ENCODE measurements around the gene DNAI7. TPM values are rescaled to one million over a fixed set of nuclear protein-coding genes. Genes with fewer than 3 reads are reported as not detected.

The DNAI7 gene
- total and polyA plus RNA-seq, 7 donors, result 0.13 to 1.2 (median 0.73) TPM; not detected in 3

DNA sequence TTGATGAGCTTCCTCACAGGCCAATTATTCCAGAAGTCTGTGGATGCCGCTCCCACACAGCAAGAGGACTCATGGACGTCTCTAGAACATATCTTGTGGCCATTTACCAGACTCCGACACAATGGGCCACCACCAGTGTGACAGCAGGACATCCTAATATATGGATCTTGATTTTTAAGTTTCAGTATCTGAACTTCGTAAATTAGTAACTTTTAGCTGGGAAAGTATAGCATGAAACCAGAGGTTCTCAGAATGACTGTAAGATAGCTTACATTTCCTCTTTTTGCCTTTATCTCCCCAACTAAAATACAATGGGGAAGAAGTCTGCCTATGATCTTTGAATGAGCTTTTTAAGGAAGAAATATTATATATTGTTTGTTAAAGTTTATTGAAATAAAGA lies 87.0 kb downstream of the DNAI7 start:
- intact Hi-C loops (cut with DNase I), result no loop called here

GRCh38 chr12:25106818-25107217 lies 88.1 kb downstream of the DNAI7 start:
- H3K4me1 ChIP-seq, result no peaks in the 10 kb centered on the region
- no peaks in the 10 kb centered on the region for H3K9me3 ChIP-seq
- no peak overlapping the region for H3K27ac ChIP-seq
- TF ChIP-seq, protein P1, sequence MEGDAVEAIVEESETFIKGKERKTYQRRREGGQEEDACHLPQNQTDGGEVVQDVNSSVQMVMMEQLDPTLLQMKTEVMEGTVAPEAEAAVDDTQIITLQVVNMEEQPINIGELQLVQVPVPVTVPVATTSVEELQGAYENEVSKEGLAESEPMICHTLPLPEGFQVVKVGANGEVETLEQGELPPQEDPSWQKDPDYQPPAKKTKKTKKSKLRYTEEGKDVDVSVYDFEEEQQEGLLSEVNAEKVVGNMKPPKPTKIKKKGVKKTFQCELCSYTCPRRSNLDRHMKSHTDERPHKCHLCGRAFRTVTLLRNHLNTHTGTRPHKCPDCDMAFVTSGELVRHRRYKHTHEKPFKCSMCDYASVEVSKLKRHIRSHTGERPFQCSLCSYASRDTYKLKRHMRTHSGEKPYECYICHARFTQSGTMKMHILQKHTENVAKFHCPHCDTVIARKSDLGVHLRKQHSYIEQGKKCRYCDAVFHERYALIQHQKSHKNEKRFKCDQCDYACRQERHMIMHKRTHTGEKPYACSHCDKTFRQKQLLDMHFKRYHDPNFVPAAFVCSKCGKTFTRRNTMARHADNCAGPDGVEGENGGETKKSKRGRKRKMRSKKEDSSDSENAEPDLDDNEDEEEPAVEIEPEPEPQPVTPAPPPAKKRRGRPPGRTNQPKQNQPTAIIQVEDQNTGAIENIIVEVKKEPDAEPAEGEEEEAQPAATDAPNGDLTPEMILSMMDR (IDR thresholded peaks at IDR 0.05), result no peak
- TF ChIP-seq POLR2A (IDR thresholded peaks at IDR 0.05) (no peak), POLR2AphosphoS5 (IDR thresholded peaks at IDR 0.05) (no peak), EP300 (IDR thresholded peaks at IDR 0.05) (no peak)
- intact Hi-C loops (cut with DNase I), result no loop called here
- no peaks in the 10 kb centered on the region for H3K36me3 ChIP-seq
- no peak overlapping the region for H3K4me3 ChIP-seq
- no peak for DNase-seq
- H3K27me3 ChIP-seq, result no peaks in the 10 kb centered on the region

More for the DNA sequence above, 87.0 kb downstream of the DNAI7 start:
- 80 to 83% methylated on average over 4 of the region's 4 CpGs for WGBS, 2 donors
- Histone ChIP-seq H3K4me3 (no peak overlapping the region), H3K36me3 (no peaks in the 10 kb centered on the region), H3K9me3 (no peaks in the 10 kb centered on the region), H3K27me3 (no peaks in the 10 kb centered on the region), H3K27ac (no peak overlapping the region), H3K4me1 (no peaks in the 10 kb centered on the region)
- TF ChIP-seq POLR2AphosphoS5 (IDR thresholded peaks at IDR 0.05), result no peak
- no peak for TF ChIP-seq POLR2A (IDR thresholded peaks at IDR 0.05)
- no peak for TF ChIP-seq EP300 (IDR thresholded peaks at IDR 0.05)
- TF ChIP-seq, protein P1 (IDR thresholded peaks at IDR 0.05), result no peak
- DNase-seq, result no peak

DNA sequence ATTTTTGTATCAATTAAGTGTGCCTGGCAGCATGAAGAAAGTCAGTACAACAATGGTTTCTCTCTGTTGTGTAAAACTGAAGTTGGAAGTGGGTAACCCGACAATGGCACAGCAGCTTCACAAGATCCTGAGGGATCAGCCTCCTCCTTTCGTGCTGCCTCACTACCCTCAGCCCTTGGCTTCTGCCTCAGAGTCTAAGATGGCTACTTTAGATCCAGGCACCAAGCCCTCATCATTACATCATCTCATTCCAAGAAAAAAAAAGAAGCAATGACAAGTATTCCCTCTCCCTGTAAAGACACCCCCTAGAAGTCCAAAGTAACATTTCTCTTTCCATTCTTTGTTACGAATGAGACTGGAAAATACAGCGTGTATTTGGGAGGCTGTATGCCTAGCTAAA lies 92.6 kb downstream of the DNAI7 start:
- Histone ChIP-seq H3K9me3 (no peaks in the 10 kb centered on the region), H3K27ac (no peak overlapping the region), H3K27me3 (no peaks in the 10 kb centered on the region), H3K4me1 (no peaks in the 10 kb centered on the region), H3K4me3 (no peak overlapping the region), H3K36me3 (no peaks in the 10 kb centered on the region)
- whole genome bisulfite sequencing, 2 donors, result 80 to 90% methylated on average over 4 of the region's 4 CpGs
- intact Hi-C loops (cut with DNase I), result no loop called here
- no peak for TF ChIP-seq POLR2AphosphoS5 (IDR thresholded peaks at IDR 0.05)
- no peak for DNase-seq

DNA sequence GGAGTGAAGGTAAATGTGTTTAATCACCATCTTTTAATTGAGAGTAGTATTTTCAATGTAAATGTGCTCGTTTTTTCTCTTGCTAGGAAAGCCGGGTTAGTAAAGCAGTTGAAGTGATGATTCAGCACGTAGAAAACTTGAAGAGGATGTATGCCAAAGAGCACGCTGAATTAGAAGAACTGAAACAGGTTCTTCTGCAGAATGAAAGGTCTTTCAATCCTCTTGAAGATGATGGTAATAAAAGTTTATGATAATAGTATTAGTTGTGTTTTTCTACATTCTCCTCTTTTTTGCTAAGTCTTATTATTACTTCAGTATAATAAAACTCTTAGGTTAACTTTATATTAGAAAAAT lies 93.9 kb downstream of the DNAI7 start:
- Histone ChIP-seq H3K9me3 (no peaks in the 10 kb centered on the region), H3K36me3 (no peaks in the 10 kb centered on the region), H3K27ac (no peak overlapping the region), H3K4me1 (no peaks in the 10 kb centered on the region), H3K27me3 (no peaks in the 10 kb centered on the region), H3K4me3 (no peak overlapping the region)
- DNase-seq, result no peak
- TF ChIP-seq EP300 (IDR thresholded peaks at IDR 0.05) (no peak), POLR2A (IDR thresholded peaks at IDR 0.05) (no peak), POLR2AphosphoS5 (IDR thresholded peaks at IDR 0.05) (no peak)
- TF ChIP-seq, protein P1 (IDR thresholded peaks at IDR 0.05), result no peak
- WGBS, 2 donors, result 40 to 57% methylated on average over 4 of the region's 4 CpGs
- intact Hi-C loops (cut with DNase I), result no loop called here

DNA sequence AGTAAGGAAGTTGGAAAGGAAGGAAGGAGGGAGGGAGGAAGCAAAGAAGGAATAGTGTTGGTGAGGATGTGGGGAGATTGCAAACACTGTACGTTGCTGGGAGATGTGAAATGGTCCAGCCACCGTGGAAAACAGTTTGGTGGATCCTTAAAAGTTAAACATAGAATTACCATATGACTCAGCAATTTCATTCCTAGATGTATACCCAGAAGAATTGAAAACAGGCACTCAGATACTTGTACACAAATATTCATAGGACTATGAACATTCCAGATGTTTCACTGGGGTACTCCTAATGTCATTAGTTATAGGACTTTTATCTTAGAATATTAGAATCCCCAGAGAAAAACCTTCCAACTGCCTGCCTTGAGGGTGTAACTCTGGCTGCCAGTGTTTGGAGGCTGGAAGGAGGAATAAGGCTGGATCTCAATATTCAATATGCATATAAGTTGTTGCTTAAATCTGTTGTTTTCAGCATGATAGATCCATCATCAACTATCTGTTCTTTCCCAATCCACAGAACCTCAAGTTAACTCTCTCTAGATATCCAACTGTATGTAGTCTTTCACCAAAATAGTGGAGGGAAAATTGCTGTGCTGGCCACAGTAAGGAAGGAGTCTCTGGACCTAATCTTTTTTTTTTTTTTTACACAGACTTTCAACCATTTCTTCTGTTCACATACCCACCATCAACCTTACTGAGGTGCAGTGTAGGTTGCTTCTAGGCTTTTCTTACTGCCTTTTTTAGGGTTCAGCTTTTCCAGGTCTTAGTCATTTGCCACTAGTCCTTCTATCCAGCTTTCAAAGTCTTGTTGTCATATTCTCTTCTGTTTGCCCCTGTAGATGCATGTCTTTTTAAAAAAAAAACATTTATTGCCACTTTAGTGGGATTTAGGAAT lies 94.5 kb downstream of the DNAI7 start:
- no peaks in the 10 kb centered on the region for H3K36me3 ChIP-seq
- H3K27me3 ChIP-seq, result no peaks in the 10 kb centered on the region
- H3K9me3 ChIP-seq, result no peaks in the 10 kb centered on the region
- intact Hi-C loops (cut with DNase I), result no loop called here
- 35 to 59% methylated on average over 2 of the region's 2 CpGs for WGBS, 2 donors
- TF ChIP-seq POLR2A (IDR thresholded peaks at IDR 0.05) (no peak), POLR2AphosphoS5 (IDR thresholded peaks at IDR 0.05) (no peak), EP300 (IDR thresholded peaks at IDR 0.05) (no peak)
- TF ChIP-seq, protein P1 (IDR thresholded peaks at IDR 0.05), result no peak
- no peaks in the 10 kb centered on the region for H3K4me1 ChIP-seq
- DNase-seq, result no peak
- H3K27ac ChIP-seq, result no peak overlapping the region
- no peak overlapping the region for H3K4me3 ChIP-seq

Data from sigmoid colon (tissue), 7 donors.